PFSK-1 (cell line): Measurements from ENCODE around the gene KMT2C.

ENCODE experiments used
- FOXP2 ChIP-seq: optimal IDR thresholded peaks from 2 replicates; pipeline ENCODE3; 2011; ENCODE audit warnings: borderline replicate concordance, control low read depth, inconsistent platforms; ENCODE audit not compliant: insufficient read depth; ENCODE audit errors: extremely low read length, extremely low read depth
- POLR2AphosphoS5 ChIP-seq: IDR thresholded peaks from 2 replicates; pipeline ENCODE4 v1.6.1; 2012; ENCODE audit warnings: low read depth, mild to moderate bottlenecking, control low read depth, low read length, moderate library complexity
- SIN3A ChIP-seq: IDR thresholded peaks from 2 replicates; pipeline ENCODE4 v1.6.1; 2012; ENCODE audit warnings: mild to moderate bottlenecking, low read length, moderate library complexity, borderline replicate concordance; ENCODE audit not compliant: insufficient read depth
- TAF1 ChIP-seq: IDR thresholded peaks from 2 replicates; pipeline ENCODE4 v1.6.1; 2012; ENCODE audit warnings: low read length, control low read depth, borderline replicate concordance; ENCODE audit not compliant: insufficient read depth
- TF ChIP-seq, protein P1 (sequence below), 2 experiments: IDR thresholded peaks; 2 replicates each; pipeline versions ENCODE4 v1.6.1 to v1.8.0; 2011 to 2012; ENCODE audit warnings: low read depth in 2 of 2, low read length in 2 of 2, control low read depth in 1 of 2, inconsistent platforms in 1 of 2, mild to moderate bottlenecking in 1 of 2, moderate library complexity in 1 of 2; ENCODE audit not compliant: insufficient read depth in 1 of 2

KMT2C gene

GRCh38 chr7:152330827-152331226 lies 105.0 kb downstream of the KMT2C start:
- TF ChIP-seq POLR2AphosphoS5 (no peak), FOXP2 (no peak), SIN3A (no peak), TAF1 (no peak)
- TF ChIP-seq, protein P1, sequence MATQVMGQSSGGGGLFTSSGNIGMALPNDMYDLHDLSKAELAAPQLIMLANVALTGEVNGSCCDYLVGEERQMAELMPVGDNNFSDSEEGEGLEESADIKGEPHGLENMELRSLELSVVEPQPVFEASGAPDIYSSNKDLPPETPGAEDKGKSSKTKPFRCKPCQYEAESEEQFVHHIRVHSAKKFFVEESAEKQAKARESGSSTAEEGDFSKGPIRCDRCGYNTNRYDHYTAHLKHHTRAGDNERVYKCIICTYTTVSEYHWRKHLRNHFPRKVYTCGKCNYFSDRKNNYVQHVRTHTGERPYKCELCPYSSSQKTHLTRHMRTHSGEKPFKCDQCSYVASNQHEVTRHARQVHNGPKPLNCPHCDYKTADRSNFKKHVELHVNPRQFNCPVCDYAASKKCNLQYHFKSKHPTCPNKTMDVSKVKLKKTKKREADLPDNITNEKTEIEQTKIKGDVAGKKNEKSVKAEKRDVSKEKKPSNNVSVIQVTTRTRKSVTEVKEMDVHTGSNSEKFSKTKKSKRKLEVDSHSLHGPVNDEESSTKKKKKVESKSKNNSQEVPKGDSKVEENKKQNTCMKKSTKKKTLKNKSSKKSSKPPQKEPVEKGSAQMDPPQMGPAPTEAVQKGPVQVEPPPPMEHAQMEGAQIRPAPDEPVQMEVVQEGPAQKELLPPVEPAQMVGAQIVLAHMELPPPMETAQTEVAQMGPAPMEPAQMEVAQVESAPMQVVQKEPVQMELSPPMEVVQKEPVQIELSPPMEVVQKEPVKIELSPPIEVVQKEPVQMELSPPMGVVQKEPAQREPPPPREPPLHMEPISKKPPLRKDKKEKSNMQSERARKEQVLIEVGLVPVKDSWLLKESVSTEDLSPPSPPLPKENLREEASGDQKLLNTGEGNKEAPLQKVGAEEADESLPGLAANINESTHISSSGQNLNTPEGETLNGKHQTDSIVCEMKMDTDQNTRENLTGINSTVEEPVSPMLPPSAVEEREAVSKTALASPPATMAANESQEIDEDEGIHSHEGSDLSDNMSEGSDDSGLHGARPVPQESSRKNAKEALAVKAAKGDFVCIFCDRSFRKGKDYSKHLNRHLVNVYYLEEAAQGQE (IDR thresholded peaks at IDR 0.05; ENCODE audit: insufficient read depth in 1 of 2, low read depth in 2 of 2, low read length in 2 of 2), result no peak

DNA sequence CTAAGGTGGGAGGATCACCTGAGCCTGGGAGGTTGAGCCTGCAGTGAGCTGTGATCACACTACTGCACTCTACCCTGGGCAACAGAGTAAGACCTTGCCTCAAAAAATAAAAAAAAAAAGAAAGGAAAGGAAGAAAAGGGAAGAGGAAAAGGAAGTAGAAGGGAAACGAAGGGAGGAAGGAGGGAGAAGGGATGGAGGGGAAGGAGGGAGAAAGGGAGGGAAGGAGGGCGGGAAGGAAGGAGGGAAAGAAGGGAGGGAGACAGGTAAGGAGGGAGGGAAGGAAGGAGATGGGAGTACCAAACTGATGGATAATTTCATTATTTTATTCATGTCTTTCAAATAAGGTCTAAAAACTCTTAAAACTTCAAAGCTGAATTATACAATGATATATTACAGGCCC lies 106.3 kb downstream of the KMT2C start:
- TF ChIP-seq TAF1, result no peak
- no peak for TF ChIP-seq POLR2AphosphoS5
- no peak for TF ChIP-seq FOXP2
- TF ChIP-seq, protein P1 (IDR thresholded peaks at IDR 0.05; ENCODE audit: insufficient read depth in 1 of 2, low read depth in 2 of 2, low read length in 2 of 2), result no peak
- TF ChIP-seq SIN3A, result no peak

GRCh38 chr7:152328234-152328633 lies 107.6 kb downstream of the KMT2C start:
- TF ChIP-seq TAF1 (no peak), FOXP2 (no peak), SIN3A (no peak), POLR2AphosphoS5 (no peak)
- TF ChIP-seq, protein P1 (IDR thresholded peaks at IDR 0.05; ENCODE audit: insufficient read depth in 1 of 2, low read depth in 2 of 2, low read length in 2 of 2), result no peak

- TF ChIP-seq POLR2AphosphoS5 (no peak), TAF1 (no peak), FOXP2 (no peak), SIN3A (no peak)
- TF ChIP-seq, protein P1 (IDR thresholded peaks at IDR 0.05; ENCODE audit: insufficient read depth in 1 of 2, low read depth in 2 of 2, low read length in 2 of 2), result no peak
These were observed 120.0 kb downstream of the KMT2C start for GRCh38 chr7:152315845-152316244.
